ENCODE data around the gene FRS2. TPM values are rescaled to one million over a fixed set of nuclear protein-coding genes. Genes with fewer than 3 reads are reported as not detected.

FRS2 gene
- total and polyA plus RNA-seq, 9 of the 15 experiments (the other 6 are each of a cell fraction or from before 2014, with no cell fraction given), result 1.0 to 9.1 (median 6.0) TPM

- ChIA-PET POLR2A (interaction anchor here (0.6 to 1.2 kb wide), 2 partner anchors 13 to 175 kb away, joined by 3 read pairs; no protein-coding TSS in a partner anchor), CTCF (ENCODE audit: low intra/inter-chr PET ratio) (no interaction called here)
- H3K27me3 ChIP-seq (ENCODE audit: control insufficient read depth in 2 of 2, insufficient read depth in 2 of 2, low read length in 2 of 2), result no peaks in the 10 kb centered on the region
- peak; percentile 57 for FAIRE-seq
- peak; percentile 54 for ATAC-seq
- no peak for TF ChIP-seq ZNF197 (CRISPR knock-in tag; IDR thresholded peaks at IDR 0.05; ENCODE audit: low read depth)
- no peak for TF ChIP-seq ETV5 (CRISPR knock-in tag; IDR thresholded peaks at IDR 0.05; ENCODE audit: low read depth)
- no peak for TF ChIP-seq TAF1 (IDR thresholded peaks at IDR 0.05; ENCODE audit: control insufficient read depth, extremely low read depth, insufficient read depth, low read length, severe bottlenecking)
- no peak for TF ChIP-seq SRSF7 (optimal IDR thresholded peaks at IDR 0.05; ENCODE audit: low read depth, low read length)
- TF ChIP-seq YY1 (IDR thresholded peaks at IDR 0.05; ENCODE audit: borderline replicate concordance in 1 of 3, control insufficient read depth in 1 of 3, extremely low read depth in 1 of 3, insufficient read depth in 3 of 3, insufficient read length in 1 of 3, insufficient replicate concordance in 2 of 3, low read depth in 1 of 3, low read length in 2 of 3), result peak in 1 of 3 experiments; percentile 13
- no peak for TF ChIP-seq ZNF121 (CRISPR knock-in tag; conservative IDR thresholded peaks at IDR 0.05)
- no peak for TF ChIP-seq ZNF146 (CRISPR knock-in tag; IDR thresholded peaks at IDR 0.05; ENCODE audit: unreplicated experiment)
- no peak overlapping the region for H3K9ac ChIP-seq (ENCODE audit: insufficient read depth in 1 of 2, low read depth in 2 of 2, low read length in 2 of 2)
- peaks cover 46% of the 10 kb centered on the region for H3K79me2 ChIP-seq (ENCODE audit: control insufficient read depth, insufficient read depth, low read length)
- H2AFZ ChIP-seq (ENCODE audit: low read depth, low read length), result no peak overlapping the region
- H3K4me3 ChIP-seq, result no peak overlapping the region
- peak in 1 of 4 experiments; percentile 16 for DNase-seq (ENCODE audit: extremely low read depth in 1 of 4, low spot score in 3 of 4)
- WGBS (ENCODE audit: insufficient coverage, low coverage, missing lambda C conversion rate), result 73% methylated on average over 1 of the region's 1 CpG
- peaks cover 3% of the 10 kb centered on the region for H4K20me1 ChIP-seq (replicated peaks; ENCODE audit: control insufficient read depth, insufficient read depth, low read length)
- H3K4me1 ChIP-seq (replicated peaks in 1 of 2; ENCODE audit: control insufficient read depth in 2 of 2, insufficient read depth in 2 of 2, low read length in 2 of 2), result peaks cover 0 to 11% of the 10 kb centered on the region in 2 experiments; a peak in 2 of 5 replicates
- intact Hi-C loops (cut with micrococcal nuclease), result no loop called here
- in situ Hi-C loops (cut with MboI), result no loop called here
- BruUV-seq (replicated peaks), result no TSS peak
- H3K9me1 ChIP-seq (ENCODE audit: control insufficient read depth, insufficient read depth, low read length), result no peaks in the 10 kb centered on the region
- H3K9me3 ChIP-seq (replicated peaks; ENCODE audit: control insufficient read depth, insufficient read depth, low read depth, low read length), result no peaks in the 10 kb centered on the region
- H3K36me3 ChIP-seq (ENCODE audit: control insufficient read depth, insufficient read depth, low read length), result no peaks in the 10 kb centered on the region
- no peak overlapping the region for H3K27ac ChIP-seq (ENCODE audit: extremely low read depth, low read depth, low read length)
- no peak overlapping the region for H3K4me2 ChIP-seq (ENCODE audit: insufficient read depth, low read length)
Measured at GRCh38 chr12:69509308-69509736, 39.1 kb downstream of the FRS2 start.

Measured in K562 (cell line).